Keratinocyte (primary cell): ENCODE data around the gene GSN. TPM values are rescaled to one million over a fixed set of nuclear protein-coding genes. Genes with fewer than 3 reads are reported as not detected.

Source experiments
- DNase-seq: peaks from one replicate; pipeline ENCODE4 v3.0.0-alpha.2; 2011; ENCODE audit warnings: low read depth, missing footprints, low spot score
- FAIRE-seq: peaks from 2 replicates; lab custom pipeline; 2011; peaks lifted over from hg19 to GRCh38; lab: Jason Lieb, UNC
- H2AFZ ChIP-seq: 2 replicates; pipeline ENCODE4 v1.6.0; 2012; ENCODE audit warnings: low read length, control low read depth, inconsistent platforms; ENCODE audit not compliant: control insufficient read depth
- H3K27ac ChIP-seq: 2 replicates; pipeline ENCODE4 v1.5.1; 2011; ENCODE audit warnings: low read length; ENCODE audit not compliant: control insufficient read depth, insufficient read depth
- H3K27me3 ChIP-seq: 3 replicates; pipeline ENCODE4 v1.6.0; 2011; ENCODE audit warnings: low read length; ENCODE audit not compliant: control insufficient read depth, insufficient read depth; ENCODE audit errors: extremely low read depth
- H3K36me3 ChIP-seq, 2 experiments: 2 replicates in 1 of 2; 3 replicates in 1 of 2; pipeline ENCODE4 v1.5.1; 2011; ENCODE audit warnings: low read length in 2 of 2, mild to moderate bottlenecking in 1 of 2; ENCODE audit not compliant: control insufficient read depth in 2 of 2, insufficient read depth in 2 of 2; ENCODE audit errors: extremely low read depth in 1 of 2
- H3K4me1 ChIP-seq: 3 replicates; pipeline ENCODE4 v1.5.1; 2011; ENCODE audit warnings: low read length; ENCODE audit not compliant: control insufficient read depth, insufficient read depth; ENCODE audit errors: extremely low read depth
- H3K4me2 ChIP-seq: 3 replicates; pipeline ENCODE4 v1.6.0; 2011; ENCODE audit warnings: low read depth, low read length; ENCODE audit not compliant: control insufficient read depth, insufficient read depth; ENCODE audit errors: extremely low read depth
- H3K4me3 ChIP-seq, 3 experiments: fragments of 200-600 bp in 1 of 3; sonication (generic) in 1 of 3; 2 replicates in 2 of 3; 3 replicates in 1 of 3; pipeline ENCODE4 v1.5.1; 2011 to 2016; ENCODE audit warnings: low read length in 3 of 3, mild to moderate bottlenecking in 3 of 3, control low read depth in 2 of 3, inconsistent platforms in 1 of 3, low read depth in 1 of 3, mixed read lengths in 1 of 3, mixed run types in 1 of 3, moderate library complexity in 1 of 3; ENCODE audit not compliant: control insufficient read depth in 2 of 3, insufficient read depth in 2 of 3; ENCODE audit errors: extremely low read depth in 1 of 3
- H3K79me2 ChIP-seq: 2 replicates; pipeline ENCODE4 v1.6.0; 2012; ENCODE audit warnings: low read length; ENCODE audit not compliant: control insufficient read depth, insufficient read depth
- H3K9ac ChIP-seq: 3 replicates; pipeline ENCODE4 v1.6.0; 2011; ENCODE audit warnings: low read length; ENCODE audit not compliant: control insufficient read depth, insufficient read depth; ENCODE audit errors: extremely low read depth
- H3K9me1 ChIP-seq: 3 replicates; pipeline ENCODE4 v1.6.0; 2011; ENCODE audit warnings: low read length; ENCODE audit not compliant: control insufficient read depth, insufficient read depth; ENCODE audit errors: extremely low read depth
- H3K9me3 ChIP-seq: 2 replicates; pipeline ENCODE4 v1.5.1; 2012; ENCODE audit warnings: low read depth, low read length; ENCODE audit not compliant: control insufficient read depth
- H4K20me1 ChIP-seq: 3 replicates; pipeline ENCODE4 v1.6.0; 2011; ENCODE audit warnings: low read length; ENCODE audit not compliant: control insufficient read depth, insufficient read depth; ENCODE audit errors: extremely low read depth
- EZH2 ChIP-seq: IDR thresholded peaks from one replicate; pipeline ENCODE4 v1.6.1; 2012; ENCODE audit warnings: inconsistent platforms, mild to moderate bottlenecking, low read length, moderate library complexity
- dilution Hi-C: fragments of 300-500 bp; cut with MboI; formaldehyde crosslinking; loops from one replicate; pipeline ENCODE4 v1.7.0; 2020; ENCODE audit warnings: low sequenced_read_pairs; ENCODE audit not compliant: extremely low pct_ligation_motif_present
- polyA plus RNA-seq, 5 experiments: library from polyadenylated mRNA; depleted of rRNA in 3 of 5; stranded (reverse) in 3 of 5; stranded (forward) in 1 of 5; unstranded in 1 of 5; fragments of >200 nt; gene quantifications; 1 replicate in 1 of 5; 2 replicates in 3 of 5; 3 replicates in 1 of 5; pipeline versions ENCODE4 v1.2.1 to v1.2.3, GENCODE V29; 2011 to 2012; ENCODE audit warnings: missing spikeins in 2 of 5, low read depth in 1 of 5, low replicate concordance in 1 of 5
- TF ChIP-seq, protein P1 (sequence below), 3 experiments: IDR thresholded peaks in 1 of 3; conservative IDR thresholded peaks in 1 of 3; optimal IDR thresholded peaks in 1 of 3; 2 replicates in 2 of 3; 3 replicates in 1 of 3; pipeline versions ENCODE3 to v1.5.1; 2011; ENCODE audit warnings: low read length in 3 of 3, mild to moderate bottlenecking in 3 of 3, moderate library complexity in 2 of 3, control low read depth in 1 of 3, inconsistent platforms in 1 of 3; ENCODE audit not compliant: insufficient read depth in 2 of 3; ENCODE audit errors: extremely low read depth in 1 of 3

Gene GSN
- polyA plus RNA-seq, 1 donor (not counting 4 experiments of a cell fraction or from before 2014, with no cell fraction given) = 166 TPM

DNA sequence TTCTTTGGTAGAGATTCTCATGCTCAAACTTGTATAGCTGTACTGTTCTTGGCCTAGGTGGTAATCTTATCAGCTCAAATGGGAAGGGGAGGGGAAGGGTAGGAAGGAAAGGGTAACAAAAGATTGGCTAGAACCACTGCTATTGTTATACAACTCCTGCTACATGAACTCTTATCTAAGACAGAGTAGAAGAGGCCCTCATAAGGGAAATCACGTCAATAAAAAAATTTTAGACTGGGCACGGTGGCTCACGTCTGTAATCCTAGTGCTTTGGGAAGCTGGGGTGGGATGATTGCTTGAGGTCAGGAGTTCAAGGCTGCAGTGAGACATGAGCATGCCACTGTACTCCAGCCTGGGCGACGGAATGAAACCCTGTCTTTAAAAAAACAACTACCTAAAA, 86.2 kb downstream of the GSN start:
- Histone ChIP-seq H3K36me3 (peaks cover 3 to 30% of the 10 kb centered on the region in 2 experiments), H4K20me1 (no peaks in the 10 kb centered on the region), H3K9me1 (no peaks in the 10 kb centered on the region), H3K4me3 (no peak overlapping the region), H3K9ac (no peak overlapping the region), H3K4me1 (peaks cover 30% of the 10 kb centered on the region), H3K9me3 (no peaks in the 10 kb centered on the region), H3K79me2 (peaks cover 13% of the 10 kb centered on the region), H3K27ac (no peak overlapping the region), H3K27me3 (no peaks in the 10 kb centered on the region), H2AFZ (no peak overlapping the region), H3K4me2 (no peak overlapping the region)
- DNase-seq (no peak), FAIRE-seq (no peak)
- dilution Hi-C loops = no loop called here
- no peak for TF ChIP-seq EZH2
- TF ChIP-seq, protein P1, sequence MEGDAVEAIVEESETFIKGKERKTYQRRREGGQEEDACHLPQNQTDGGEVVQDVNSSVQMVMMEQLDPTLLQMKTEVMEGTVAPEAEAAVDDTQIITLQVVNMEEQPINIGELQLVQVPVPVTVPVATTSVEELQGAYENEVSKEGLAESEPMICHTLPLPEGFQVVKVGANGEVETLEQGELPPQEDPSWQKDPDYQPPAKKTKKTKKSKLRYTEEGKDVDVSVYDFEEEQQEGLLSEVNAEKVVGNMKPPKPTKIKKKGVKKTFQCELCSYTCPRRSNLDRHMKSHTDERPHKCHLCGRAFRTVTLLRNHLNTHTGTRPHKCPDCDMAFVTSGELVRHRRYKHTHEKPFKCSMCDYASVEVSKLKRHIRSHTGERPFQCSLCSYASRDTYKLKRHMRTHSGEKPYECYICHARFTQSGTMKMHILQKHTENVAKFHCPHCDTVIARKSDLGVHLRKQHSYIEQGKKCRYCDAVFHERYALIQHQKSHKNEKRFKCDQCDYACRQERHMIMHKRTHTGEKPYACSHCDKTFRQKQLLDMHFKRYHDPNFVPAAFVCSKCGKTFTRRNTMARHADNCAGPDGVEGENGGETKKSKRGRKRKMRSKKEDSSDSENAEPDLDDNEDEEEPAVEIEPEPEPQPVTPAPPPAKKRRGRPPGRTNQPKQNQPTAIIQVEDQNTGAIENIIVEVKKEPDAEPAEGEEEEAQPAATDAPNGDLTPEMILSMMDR (optimal IDR thresholded peaks at IDR 0.05 in 1 of 3, IDR thresholded peaks at IDR 0.05 in 1 of 3, conservative IDR thresholded peaks at IDR 0.05 in 1 of 3; ENCODE audit: extremely low read depth in 1 of 3, insufficient read depth in 2 of 3, low read length in 3 of 3) = no peak

DNA sequence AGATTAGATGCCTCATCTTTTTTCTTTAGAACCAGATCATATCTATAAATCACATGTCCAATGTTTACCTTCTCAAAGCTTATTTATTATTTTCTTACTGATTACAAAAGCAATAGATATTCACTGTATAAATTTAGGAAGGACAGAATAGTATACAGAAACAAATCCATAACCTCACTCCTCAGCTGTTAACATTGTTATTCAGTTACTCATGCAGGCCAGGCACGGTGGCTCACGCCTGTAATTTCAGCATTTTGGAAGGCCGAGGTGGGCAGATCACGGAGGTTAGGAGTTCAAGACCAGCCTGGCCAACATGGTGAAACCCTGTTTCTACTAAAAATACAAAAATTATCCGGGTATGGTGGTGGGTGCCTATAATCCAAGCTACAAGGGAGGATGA, 86.8 kb downstream of the GSN start:
- no peak for TF ChIP-seq EZH2
- TF ChIP-seq, protein P1 (optimal IDR thresholded peaks at IDR 0.05 in 1 of 3, IDR thresholded peaks at IDR 0.05 in 1 of 3, conservative IDR thresholded peaks at IDR 0.05 in 1 of 3; ENCODE audit: extremely low read depth in 1 of 3, insufficient read depth in 2 of 3, low read length in 3 of 3) = no peak
- H3K9ac ChIP-seq = no peak overlapping the region
- peaks cover 3 to 30% of the 10 kb centered on the region in 2 experiments for H3K36me3 ChIP-seq
- no peak overlapping the region for H2AFZ ChIP-seq
- no peak overlapping the region for H3K4me2 ChIP-seq
- H4K20me1 ChIP-seq = no peaks in the 10 kb centered on the region
- FAIRE-seq (no peak), DNase-seq (no peak)
- dilution Hi-C loops = no loop called here
- H3K9me3 ChIP-seq = no peaks in the 10 kb centered on the region
- peaks cover 20% of the 10 kb centered on the region for H3K79me2 ChIP-seq
- H3K4me3 ChIP-seq = no peak overlapping the region
- peaks cover 33% of the 10 kb centered on the region for H3K4me1 ChIP-seq
- H3K9me1 ChIP-seq = no peaks in the 10 kb centered on the region
- H3K27ac ChIP-seq = no peak overlapping the region
- H3K27me3 ChIP-seq = no peaks in the 10 kb centered on the region
